ENCODE data around the gene PFKFB3.
A peak's percentile ranks its signal among the peaks of the same experiment; 100 is the strongest.

PFKFB3 gene

GRCh38 chr10:6208799-6209235, 6.1 kb downstream of the PFKFB3 start:
- no peak overlapping the region for H3K4me3 ChIP-seq (ENCODE audit: low read depth, low read length)
- no peak for TF ChIP-seq CTCF (conservative IDR thresholded peaks at IDR 0.05; ENCODE audit: low read depth, low read length)
- DNase-seq (ENCODE audit: low read depth): peak; percentile 18

GRCh38 chr10:6211341-6211670, 8.6 kb downstream of the PFKFB3 start:
- no peak for DNase-seq (ENCODE audit: low read depth)
- H3K4me3 ChIP-seq (ENCODE audit: low read depth, low read length): no peak overlapping the region
- no peak for TF ChIP-seq CTCF (conservative IDR thresholded peaks at IDR 0.05; ENCODE audit: low read depth, low read length)

GRCh38 chr10:6211671-6212635, 9.2 kb downstream of the PFKFB3 start:
- H3K4me3 ChIP-seq (ENCODE audit: low read depth, low read length): no peak overlapping the region

GRCh38 chr10:6212806-6213205, 10.1 kb downstream of the PFKFB3 start:
- TF ChIP-seq CTCF (conservative IDR thresholded peaks at IDR 0.05; ENCODE audit: low read depth, low read length): no peak
- H3K4me3 ChIP-seq (ENCODE audit: low read depth, low read length): no peak overlapping the region
- no peak for DNase-seq (ENCODE audit: low read depth)

More at GRCh38 chr10:6211671-6212635, 9.2 kb downstream of the PFKFB3 start:
- DNase-seq (ENCODE audit: low read depth): peak; percentile 35
- TF ChIP-seq CTCF (conservative IDR thresholded peaks at IDR 0.05; ENCODE audit: low read depth, low read length): no peak

- no peak for DNase-seq (ENCODE audit: low read depth)
- no peak for TF ChIP-seq CTCF (conservative IDR thresholded peaks at IDR 0.05; ENCODE audit: low read depth, low read length)
Measured at GRCh38 chr10:6213257-6213905, 10.6 kb downstream of the PFKFB3 start.

GRCh38 chr10:6213908-6214307, 11.2 kb downstream of the PFKFB3 start:
- no peak overlapping the region for H3K4me3 ChIP-seq (ENCODE audit: low read depth, low read length)
- no peak for DNase-seq (ENCODE audit: low read depth)

More at GRCh38 chr10:6213257-6213905, 10.6 kb downstream of the PFKFB3 start:
- H3K4me3 ChIP-seq (ENCODE audit: low read depth, low read length): no peak overlapping the region

More at GRCh38 chr10:6213908-6214307, 11.2 kb downstream of the PFKFB3 start:
- TF ChIP-seq CTCF (conservative IDR thresholded peaks at IDR 0.05; ENCODE audit: low read depth, low read length): no peak

Data from choroid plexus epithelial cell (primary cell).